SK-N-SH (cell line): ENCODE measurements around the gene MAP2K7. TPM values are rescaled to one million over a fixed set of nuclear protein-coding genes. Genes with fewer than 3 reads are reported as not detected.

Source experiments
- CTCF ChIA-PET: fragments of 300-600, 350-600 bp; formaldehyde crosslinking; extraction: SDS; loops from one replicate; lab custom pipeline; 2021; lab: Yijun Ruan, JAX
- POLR2A ChIA-PET: fragments of 350-600 bp; sonication (Branson Sonifier 250); formaldehyde crosslinking; extraction: SDS; loops from one replicate; lab custom pipeline; 2020; ENCODE audit warnings: antibody characterized with exemption, inconsistent platforms; lab: Yijun Ruan, JAX
- DNase-seq: peaks from one replicate; pipeline ENCODE4 v3.0.0; 2012
- H2AFZ ChIP-seq: fragments of 200-600 bp; sonication (generic); 2 replicates; pipeline ENCODE4 v1.8.1; 2016; ENCODE audit warnings: antibody characterized with exemption, mild to moderate bottlenecking, low read depth
- H3F3A ChIP-seq: fragments of 200-600 bp; sonication (generic); replicated peaks from 2 replicates; pipeline ENCODE3; 2016; ENCODE audit warnings: antibody characterized with exemption, mild to moderate bottlenecking; ENCODE audit not compliant: insufficient read depth
- H3K27ac ChIP-seq, 2 experiments: fragments of 200-500 bp in 1 of 2; fragments of 200-600 bp in 1 of 2; sonication (Bioruptor generic) in 1 of 2; sonication (generic), shearing (Covaris generic) in 1 of 2; 2 replicates each; pipeline versions ENCODE4 v1.5.1 to v1.6.1; 2014 to 2016; ENCODE audit warnings: low read depth in 2 of 2, inconsistent platforms in 1 of 2, low read length in 1 of 2, mild to moderate bottlenecking in 1 of 2, mixed read lengths in 1 of 2
- H3K27me3 ChIP-seq: fragments of 200-600 bp; sonication (generic), shearing (Covaris generic); 2 replicates; pipeline ENCODE4 v1.6.1; 2016; ENCODE audit warnings: mixed run types; ENCODE audit not compliant: insufficient read depth
- H3K36me3 ChIP-seq, 2 experiments: fragments of 200-500 bp in 1 of 2; fragments of 200-600 bp in 1 of 2; sonication (Bioruptor generic) in 1 of 2; sonication (generic) in 1 of 2; replicated peaks in 1 of 2; 2 replicates each; pipeline versions ENCODE3 to v1.5.1; 2014 to 2016; ENCODE audit warnings: low read length in 1 of 2, mild to moderate bottlenecking in 1 of 2; ENCODE audit not compliant: insufficient read depth in 2 of 2, control insufficient read depth in 1 of 2
- H3K4me1 ChIP-seq, 2 experiments: fragments of 200-500 bp in 1 of 2; fragments of 200-600 bp in 1 of 2; sonication (Bioruptor generic) in 1 of 2; sonication (generic), shearing (Covaris generic) in 1 of 2; 2 replicates each; pipeline versions ENCODE4 v1.5.1 to v1.6.1; 2014 to 2016; ENCODE audit warnings: low read depth in 1 of 2, low read length in 1 of 2, mixed run types in 1 of 2; ENCODE audit not compliant: insufficient read depth in 2 of 2, control insufficient read depth in 1 of 2
- H3K4me2 ChIP-seq: fragments of 200-600 bp; sonication (generic), shearing (Covaris generic); 2 replicates; pipeline ENCODE4 v1.6.1; 2017; ENCODE audit warnings: mixed run types
- H3K4me3 ChIP-seq, 2 experiments: fragments of 200-500 bp in 1 of 2; fragments of 200-600 bp in 1 of 2; sonication (Bioruptor generic) in 1 of 2; sonication (generic), shearing (Covaris generic) in 1 of 2; 2 replicates each; pipeline versions ENCODE4 v1.5.1 to v1.8.1; 2014 to 2016; ENCODE audit warnings: low read depth in 2 of 2, inconsistent platforms in 1 of 2, low read length in 1 of 2, mild to moderate bottlenecking in 1 of 2, mixed read lengths in 1 of 2, moderate library complexity in 1 of 2
- H3K79me2 ChIP-seq: fragments of 200-600 bp; sonication (generic); 2 replicates; pipeline ENCODE4 v1.8.1; 2017; ENCODE audit warnings: mild to moderate bottlenecking; ENCODE audit not compliant: insufficient read depth
- H3K9ac ChIP-seq: fragments of 200-600 bp; sonication (generic); 2 replicates; pipeline ENCODE4 v1.6.1; 2017; ENCODE audit warnings: mixed run types
- H3K9me2 ChIP-seq: fragments of 200-600 bp; sonication (generic); 2 replicates; pipeline ENCODE4 v1.6.1; 2017; ENCODE audit warnings: mixed run types
- H3K9me3 ChIP-seq: fragments of 200-600 bp; sonication (generic); 2 replicates; pipeline ENCODE4 v1.6.1; 2017; ENCODE audit warnings: mixed run types, mild to moderate bottlenecking, moderate library complexity
- H4K20me1 ChIP-seq: fragments of 200-600 bp; sonication (generic); 2 replicates; pipeline ENCODE4 v1.6.1; 2017; ENCODE audit warnings: mild to moderate bottlenecking, mixed run types; ENCODE audit not compliant: insufficient read depth
- FOSL2 ChIP-seq: IDR thresholded peaks from 2 replicates; pipeline ENCODE4 v1.4.0; 2012; ENCODE audit warnings: low read depth, mild to moderate bottlenecking, moderate library complexity, borderline replicate concordance
- GABPA ChIP-seq: IDR thresholded peaks from 2 replicates; pipeline ENCODE4 v1.4.0; 2012; ENCODE audit warnings: low read depth, mild to moderate bottlenecking
- MAX ChIP-seq: IDR thresholded peaks from 2 replicates; pipeline ENCODE4 v1.4.0; 2012; ENCODE audit warnings: low read depth
- MXI1 ChIP-seq: IDR thresholded peaks from 2 replicates; pipeline ENCODE4 v1.6.1; 2012; ENCODE audit warnings: mild to moderate bottlenecking, low read depth, low read length, improper control_type of control experiment
- REST ChIP-seq: IDR thresholded peaks from 2 replicates; pipeline ENCODE4 v1.6.1; 2012; ENCODE audit warnings: mild to moderate bottlenecking, low read depth, low read length, moderate library complexity
- RXRA ChIP-seq: IDR thresholded peaks from 2 replicates; pipeline ENCODE4 v1.4.0; 2012; ENCODE audit warnings: low read depth, mild to moderate bottlenecking, borderline replicate concordance
- TAF1 ChIP-seq: IDR thresholded peaks from 2 replicates; pipeline ENCODE4 v1.6.1; 2012; ENCODE audit warnings: low read depth, mild to moderate bottlenecking, low read length, moderate library complexity, borderline replicate concordance
- ZBTB33 ChIP-seq: IDR thresholded peaks from 2 replicates; pipeline ENCODE4 v1.4.0; 2012; ENCODE audit warnings: low read depth, borderline replicate concordance
- WGBS: methylation state at CpG from one replicate; pipeline ENCODE4 v1.1.6; 2017; ENCODE audit warnings: low lambda C conversion rate; 5-methylcytosine and 5-hydroxymethylcytosine counted together
- polyA plus RNA-seq, 3 experiments: library from polyadenylated mRNA; depleted of rRNA; stranded (reverse); fragments of >200 nt; gene quantifications; 2 replicates each; pipeline ENCODE4 v1.2.3, GENCODE V29; 2012

MAP2K7 gene
- polyA plus RNA-seq, 1 of the 3 experiments (the other 2 are of a cell fraction), result 13.0 TPM

- Histone ChIP-seq H3K4me1 (peaks cover 0 to 2% of the 10 kb centered on the region in 2 experiments; a peak in 1 of 4 replicates), H3K79me2 (no peaks in the 10 kb centered on the region), H3K9ac (no peak overlapping the region), H3F3A (no peaks in the 10 kb centered on the region), H3K9me2 (no peaks in the 10 kb centered on the region), H3K9me3 (no peaks in the 10 kb centered on the region), H2AFZ (no peak overlapping the region), H3K4me3 (no peak overlapping the region), H3K27me3 (no peaks in the 10 kb centered on the region), H4K20me1 (no peaks in the 10 kb centered on the region), H3K27ac (no peak overlapping the region), H3K4me2 (no peak overlapping the region), H3K36me3 (no peaks in the 10 kb centered on the region)
- TF ChIP-seq GABPA (no peak), REST (no peak), ZBTB33 (no peak), MXI1 (no peak), TAF1 (no peak), MAX (no peak), FOSL2 (no peak)
- ChIA-PET POLR2A (no interaction called here), CTCF (no interaction called here)
- WGBS, result 86% methylated on average over 19 of the region's 19 CpGs
- no peak for DNase-seq
These were observed 23.8 kb upstream of the MAP2K7 start for GRCh38 chr19:7879836-7880235.

GRCh38 chr19:7881910-7882309 lies 21.8 kb upstream of the MAP2K7 start:
- Histone ChIP-seq H3K9me2 (no peaks in the 10 kb centered on the region), H2AFZ (no peak overlapping the region), H3K4me2 (no peak overlapping the region), H4K20me1 (no peaks in the 10 kb centered on the region), H3F3A (no peaks in the 10 kb centered on the region), H3K27ac (no peak overlapping the region), H3K9ac (no peak overlapping the region), H3K9me3 (no peaks in the 10 kb centered on the region)
- POLR2A ChIA-PET, result no interaction called here
- no peak for DNase-seq
- TF ChIP-seq RXRA, result no peak
- TF ChIP-seq, all 33 proteins: peak for 0
- H3K79me2 ChIP-seq, result no peaks in the 10 kb centered on the region
- no peaks in the 10 kb centered on the region for H3K36me3 ChIP-seq
- no peaks in the 10 kb centered on the region for H3K4me1 ChIP-seq
- H3K27me3 ChIP-seq, result no peaks in the 10 kb centered on the region; the same call in 1 of the 2 replicates
- WGBS, result 39% methylated on average over 3 of the region's 3 CpGs
- H3K4me3 ChIP-seq, result no peak overlapping the region
- CTCF ChIA-PET, result no interaction called here
